H1 (cell line): ENCODE results near the gene CADM2. TPM values are rescaled to one million over a fixed set of nuclear protein-coding genes. Genes with fewer than 3 reads are reported as not detected.

Experiments
- GTF2F1 ChIP-seq: IDR thresholded peaks from 2 replicates; pipeline ENCODE4 v1.6.1; 2012; ENCODE audit warnings: low read depth, low read length, improper control_type of control experiment, borderline replicate concordance
- RAD21 ChIP-seq, 2 experiments: IDR thresholded peaks in 1 of 2; conservative IDR thresholded peaks in 1 of 2; 2 replicates each; pipeline ENCODE4 v1.6.1; 2011; ENCODE audit warnings: low read depth in 2 of 2, low read length in 2 of 2, improper control_type of control experiment in 1 of 2, inconsistent platforms in 1 of 2, mild to moderate bottlenecking in 1 of 2, moderate library complexity in 1 of 2
- polyA plus RNA-seq, 7 experiments: library from polyadenylated mRNA; depleted of rRNA in 3 of 7; stranded (reverse) in 5 of 7; unstranded in 2 of 7; fragments of >200 nt in 5 of 7; fragments of 200-250 nt in 2 of 7; gene quantifications; 1 replicate in 5 of 7; 2 replicates in 1 of 7; 4 replicates in 1 of 7; pipeline versions ENCODE4 v1.2.1 to v1.2.3, GENCODE V29; 2011 to 2013; ENCODE audit warnings: missing spikeins in 2 of 7, mixed read lengths in 2 of 7
- total RNA-seq: library from RNA; stranded (reverse); fragmentation: NEBNext Ultra II Directional; extraction: Animal tissue kit (Norgen Biotek cat#: 25700); gene quantifications from 2 replicates; pipeline ENCODE4 v1.2.1, GENCODE V29; 2021

CADM2 gene
- total and polyA plus RNA-seq, 2 of the 8 experiments (the other 6 are each of a cell fraction or from before 2014, with no cell fraction given) = 14.9 to 20.9 TPM

DNA sequence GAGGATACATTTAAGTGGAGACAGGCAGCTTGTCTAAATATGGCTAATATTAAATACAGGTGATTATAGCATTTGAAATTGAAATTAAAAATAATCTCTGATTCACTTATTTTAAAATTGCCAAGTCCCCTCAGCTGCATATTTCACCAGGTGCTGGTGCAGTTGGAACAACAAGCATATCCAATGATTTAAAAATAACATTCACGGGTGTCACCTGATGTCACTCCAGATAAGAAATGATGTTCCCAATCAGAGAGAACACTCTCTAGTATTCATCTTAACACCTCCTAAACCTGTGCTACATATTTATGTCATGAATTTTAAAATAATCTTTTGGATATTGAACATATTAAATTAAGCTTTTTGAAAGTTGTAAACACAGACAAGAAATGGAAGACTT, 249.9 kb downstream of the CADM2 start (continued):
- TF ChIP-seq RAD21 (IDR thresholded peaks at IDR 0.05 in 1 of 2, conservative IDR thresholded peaks at IDR 0.05 in 1 of 2; ENCODE audit: low read depth in 2 of 2, low read length in 2 of 2) = no peak
- no peak for TF ChIP-seq GTF2F1
